GM19328 (cell line): ENCODE results near the gene EPHA5.

Experiments
- ATAC-seq: cut with Tn5 transposase; IDR thresholded peaks from one replicate; pipeline ENCODE4 v1.9.1; 2021; ENCODE audit warnings: mild to moderate bottlenecking, moderate library complexity; ENCODE audit not compliant: unreplicated experiment

Gene EPHA5

GRCh38 chr4:65670331-65671031 is at the start of gene EPHA5:
TSS of gene EPHA5 (minus strand) at chr4:65670489. CDS start at chr4:65669742, 747 bp downstream.
- no peak for ATAC-seq

- no peak for ATAC-seq
Observed at GRCh38 chr4:65719635-65720034, 49.3 kb upstream of the EPHA5 start.

GRCh38 chr4:65698631-65699030 is 28.3 kb upstream of the EPHA5 start:
- no peak for ATAC-seq

GRCh38 chr4:65696436-65696835 is 26.1 kb upstream of the EPHA5 start:
- no peak for ATAC-seq

GRCh38 chr4:65671372-65671771 is 1.1 kb upstream of the EPHA5 start:
- ATAC-seq: no peak

GRCh38 chr4:65670020-65670330 is 314 bp downstream of the EPHA5 start:
- ATAC-seq: no peak

GRCh38 chr4:65669111-65670019 is 924 bp downstream of the EPHA5 start:
- no peak for ATAC-seq

- ATAC-seq: no peak
Observed at GRCh38 chr4:65668201-65669089, 1.8 kb downstream of the EPHA5 start.

- no peak for ATAC-seq
Observed at GRCh38 chr4:65667506-65668041, 2.7 kb downstream of the EPHA5 start.

- ATAC-seq: no peak
Observed at GRCh38 chr4:65665771-65666523, 4.3 kb downstream of the EPHA5 start.

- no peak for ATAC-seq
Observed at GRCh38 chr4:65661471-65661870, 8.8 kb downstream of the EPHA5 start.

GRCh38 chr4:65658117-65658516 is 12.2 kb downstream of the EPHA5 start:
- no peak for ATAC-seq

- ATAC-seq: no peak
Observed at GRCh38 chr4:65656008-65656407, 14.3 kb downstream of the EPHA5 start.

- ATAC-seq: no peak
Observed at GRCh38 chr4:65654976-65655375, 15.3 kb downstream of the EPHA5 start.

- no peak for ATAC-seq
Observed at GRCh38 chr4:65653740-65654361, 16.4 kb downstream of the EPHA5 start.

- no peak for ATAC-seq
Observed at GRCh38 chr4:65651751-65652150, 18.5 kb downstream of the EPHA5 start.

GRCh38 chr4:65651031-65651430 is 19.3 kb downstream of the EPHA5 start:
- ATAC-seq: no peak

GRCh38 chr4:65646136-65646535 is 24.2 kb downstream of the EPHA5 start:
- no peak for ATAC-seq

GRCh38 chr4:65645185-65645584 is 25.1 kb downstream of the EPHA5 start:
- ATAC-seq: no peak
